Glutamatergic neuron (in vitro differentiated cells): ENCODE data around the gene ANK3. TPM values are rescaled to one million over a fixed set of nuclear protein-coding genes. Genes with fewer than 3 reads are reported as not detected.

ENCODE experiments used
- DNase-seq: peaks from one replicate; pipeline ENCODE4 v3.0.0; 2022
- H3K27ac Mint-ChIP-seq: one replicate; pipeline ENCODE4 v1.8.0; 2020; ENCODE audit warnings: mild to moderate bottlenecking, mixed read lengths, inconsistent platforms; ENCODE audit not compliant: unreplicated experiment
- H3K27me3 Mint-ChIP-seq: one replicate; pipeline ENCODE4 v1.8.0; 2020; ENCODE audit warnings: mild to moderate bottlenecking, moderate library complexity, mixed read lengths, inconsistent platforms; ENCODE audit not compliant: unreplicated experiment
- H3K36me3 Mint-ChIP-seq: one replicate; pipeline ENCODE4 v1.8.0; 2020; ENCODE audit warnings: mild to moderate bottlenecking, mixed read lengths, inconsistent platforms; ENCODE audit not compliant: unreplicated experiment
- H3K4me1 Mint-ChIP-seq: one replicate; pipeline ENCODE4 v1.8.0; 2020; ENCODE audit warnings: mild to moderate bottlenecking, low read depth, mixed read lengths, inconsistent platforms; ENCODE audit not compliant: unreplicated experiment
- H3K4me3 Mint-ChIP-seq: one replicate; pipeline ENCODE4 v1.8.0; 2020; ENCODE audit warnings: mild to moderate bottlenecking, mixed read lengths, inconsistent platforms; ENCODE audit not compliant: unreplicated experiment
- H3K9me3 Mint-ChIP-seq: one replicate; pipeline ENCODE4 v1.8.0; 2020; ENCODE audit warnings: mild to moderate bottlenecking, moderate library complexity, mixed read lengths, inconsistent platforms; ENCODE audit not compliant: unreplicated experiment
- CTCF ChIP-seq: fragments of 200-600 bp; sonication (generic); IDR thresholded peaks from one replicate; pipeline ENCODE4 v1.5.0; 2021; ENCODE audit not compliant: partially characterized antibody, unreplicated experiment
- total RNA-seq: library from RNA; stranded (reverse); fragmentation: NEBNext Ultra II Directional; extraction: Animal tissue kit (Norgen Biotek cat#: 25700); gene quantifications from one replicate; pipeline ENCODE4 v1.2.1, GENCODE V29; 2021; ENCODE audit not compliant: unreplicated experiment

ANK3 gene
- total RNA-seq, 1 donor from 2014 or later, result 84.9 TPM

- peak; percentile 70 for TF ChIP-seq CTCF
- no peak for DNase-seq
- no peak overlapping the region for H3K27ac Mint-ChIP-seq
- H3K36me3 Mint-ChIP-seq, result no peaks in the 10 kb centered on the region
- no peaks in the 10 kb centered on the region for H3K27me3 Mint-ChIP-seq
- no peak overlapping the region for H3K4me3 Mint-ChIP-seq
- H3K9me3 Mint-ChIP-seq, result no peaks in the 10 kb centered on the region
- H3K4me1 Mint-ChIP-seq, result no peaks in the 10 kb centered on the region
Observed at GRCh38 chr10:60114765-60115586, 274.7 kb downstream of the ANK3 start.

GRCh38 chr10:60110739-60111138, 278.9 kb downstream of the ANK3 start:
- no peak for DNase-seq
- peaks cover 2% of the 10 kb centered on the region for H3K9me3 Mint-ChIP-seq
- no peak overlapping the region for H3K27ac Mint-ChIP-seq
- H3K36me3 Mint-ChIP-seq, result no peaks in the 10 kb centered on the region
- H3K4me1 Mint-ChIP-seq, result no peaks in the 10 kb centered on the region
- H3K4me3 Mint-ChIP-seq, result no peak overlapping the region
- TF ChIP-seq CTCF, result no peak
- H3K27me3 Mint-ChIP-seq, result peaks cover 2% of the 10 kb centered on the region

GRCh38 chr10:60107308-60107976, 282.2 kb downstream of the ANK3 start:
- Mint-ChIP-seq H3K27ac (no peak overlapping the region), H3K36me3 (no peaks in the 10 kb centered on the region), H3K4me3 (no peak overlapping the region), H3K9me3 (peaks cover 2% of the 10 kb centered on the region), H3K27me3 (peaks cover 2% of the 10 kb centered on the region), H3K4me1 (no peaks in the 10 kb centered on the region)
- no peak for DNase-seq
- TF ChIP-seq CTCF, result no peak

- no peak for TF ChIP-seq CTCF
- H3K36me3 Mint-ChIP-seq, result no peaks in the 10 kb centered on the region
- H3K4me3 Mint-ChIP-seq, result no peak overlapping the region
- H3K4me1 Mint-ChIP-seq, result no peaks in the 10 kb centered on the region
- DNase-seq, result no peak
- H3K9me3 Mint-ChIP-seq, result peaks cover 2% of the 10 kb centered on the region
- peaks cover 2% of the 10 kb centered on the region for H3K27me3 Mint-ChIP-seq
- no peak overlapping the region for H3K27ac Mint-ChIP-seq
Observed at GRCh38 chr10:60105295-60105695, 284.4 kb downstream of the ANK3 start.

- H3K4me1 Mint-ChIP-seq, result no peaks in the 10 kb centered on the region
- H3K27ac Mint-ChIP-seq, result no peak overlapping the region
- H3K27me3 Mint-ChIP-seq, result no peaks in the 10 kb centered on the region
- DNase-seq, result no peak
- H3K4me3 Mint-ChIP-seq, result no peak overlapping the region
- TF ChIP-seq CTCF, result no peak
- H3K36me3 Mint-ChIP-seq, result no peaks in the 10 kb centered on the region
- H3K9me3 Mint-ChIP-seq, result no peaks in the 10 kb centered on the region
Observed at GRCh38 chr10:60101821-60102220, 287.9 kb downstream of the ANK3 start.
